K562 (cell line): ENCODE measurements around the gene PLEKHF1. TPM values are rescaled to one million over a fixed set of nuclear protein-coding genes. Genes with fewer than 3 reads are reported as not detected.

Experiments used
- CREB3 ChIP-seq: fragments of 450-650 bp; conservative IDR thresholded peaks from 2 replicates; pipeline ENCODE4 v1.6.1; 2016; ENCODE audit warnings: missing genetic modification characterization, low read depth, mild to moderate bottlenecking, missing compliant biosample characterization, moderate library complexity
- DDX20 ChIP-seq: fragments of 450-650 bp; IDR thresholded peaks from 2 replicates; pipeline ENCODE4 v1.6.1; 2016; ENCODE audit warnings: missing genetic modification characterization, low read depth, mild to moderate bottlenecking, missing compliant biosample characterization, moderate library complexity
- ELF2 ChIP-seq: fragments of 250-450 bp; sonication (Bioruptor Pico); IDR thresholded peaks from 2 replicates; pipeline ENCODE4 v1.5.0; 2021; ENCODE audit warnings: mild to moderate bottlenecking
- ETS2 ChIP-seq: IDR thresholded peaks from 2 replicates; pipeline ENCODE4 v1.6.1; 2016; ENCODE audit warnings: borderline replicate concordance, missing genetic modification characterization, mild to moderate bottlenecking, moderate library complexity, missing compliant biosample characterization; ENCODE audit not compliant: poor library complexity, severe bottlenecking
- ETV1 ChIP-seq: fragments of 450-650 bp; conservative IDR thresholded peaks from 2 replicates; pipeline ENCODE4 v1.6.1; 2016; ENCODE audit warnings: missing genetic modification characterization, control low read depth, low read depth, missing compliant biosample characterization
- GTF2F1 ChIP-seq: IDR thresholded peaks from 2 replicates; pipeline ENCODE4 v1.6.1; 2011; ENCODE audit warnings: low read depth, low read length, improper control_type of control experiment
- KLF6 ChIP-seq: fragments of 250-450 bp; sonication (Bioruptor Pico); IDR thresholded peaks from 2 replicates; pipeline ENCODE4 v1.4.0; 2020; ENCODE audit warnings: mild to moderate bottlenecking, moderate library complexity, borderline replicate concordance
- MECOM ChIP-seq: fragments of 250-450 bp; sonication (Bioruptor Pico); IDR thresholded peaks from 2 replicates; pipeline ENCODE4 v1.8.0; 2022; ENCODE audit warnings: inconsistent platforms
- MEF2D ChIP-seq: conservative IDR thresholded peaks from 2 replicates; pipeline ENCODE4 v1.6.1; 2016; ENCODE audit warnings: low read depth, missing genetic modification characterization, missing compliant biosample characterization
- NR4A1 ChIP-seq, 2 experiments: fragments of 250-450 bp in 1 of 2; fragments of 450-650 bp in 1 of 2; sonication (Bioruptor Pico) in 1 of 2; IDR thresholded peaks; 2 replicates each; pipeline versions ENCODE4 v1.4.0 to v1.6.1; 2016 to 2020; ENCODE audit warnings: mild to moderate bottlenecking in 2 of 2, missing compliant biosample characterization in 1 of 2, missing genetic modification characterization in 1 of 2, moderate library complexity in 1 of 2
- POU5F1 ChIP-seq: fragments of 150-350 bp; IDR thresholded peaks from 2 replicates; pipeline ENCODE4 v1.6.1; 2014; ENCODE audit warnings: borderline replicate concordance, low read length, low read depth, mild to moderate bottlenecking; ENCODE audit not compliant: partially characterized antibody
- PTRF ChIP-seq: fragments of 450-650 bp; IDR thresholded peaks from 2 replicates; pipeline ENCODE4 v1.6.1; 2016; ENCODE audit warnings: mild to moderate bottlenecking, missing genetic modification characterization, missing compliant biosample characterization
- PTTG1 ChIP-seq: fragments of 450-650 bp; IDR thresholded peaks from 2 replicates; pipeline ENCODE4 v1.6.1; 2016; ENCODE audit warnings: low read depth, mild to moderate bottlenecking, missing genetic modification characterization, missing compliant biosample characterization
- RHOXF2B ChIP-seq: fragments of 250-450 bp; sonication (Bioruptor Pico); conservative IDR thresholded peaks from 2 replicates; pipeline ENCODE4 v1.5.1; 2021
- SIRT6 ChIP-seq: IDR thresholded peaks from one replicate; pipeline ENCODE4 v1.6.1; 2012; ENCODE audit warnings: low read depth, mild to moderate bottlenecking, control low read depth, inconsistent platforms, low read length, moderate library complexity
- SMAD3 ChIP-seq: fragments of 450-650 bp; formaldehyde crosslinking; conservative IDR thresholded peaks from 2 replicates; pipeline ENCODE4 v1.4.0; 2020; ENCODE audit warnings: mild to moderate bottlenecking
- SMAD4 ChIP-seq: fragments of 250-450 bp; sonication (Bioruptor Pico); conservative IDR thresholded peaks from 2 replicates; pipeline ENCODE4 v1.8.0; 2021; ENCODE audit warnings: inconsistent platforms, mild to moderate bottlenecking, moderate library complexity
- SRSF1 ChIP-seq: fragments of 200-400 bp; formaldehyde crosslinking; IDR thresholded peaks from 2 replicates; pipeline ENCODE4 v1.6.1; 2017; ENCODE audit warnings: mild to moderate bottlenecking, low read depth, low read length, moderate library complexity
- TAF7 ChIP-seq: fragments of 450-650 bp; IDR thresholded peaks from 2 replicates; pipeline ENCODE4 v1.6.1; 2016; ENCODE audit warnings: missing genetic modification characterization, missing compliant biosample characterization
- ZNF165 ChIP-seq: fragments of 250-450 bp; sonication (Bioruptor Pico); IDR thresholded peaks from 2 replicates; pipeline ENCODE4 v1.4.0; 2020; ENCODE audit warnings: borderline replicate concordance
- ZNF239 ChIP-seq: fragments of 250-450 bp; sonication (Bioruptor Pico); IDR thresholded peaks from 2 replicates; pipeline ENCODE4 v1.4.0; 2020; ENCODE audit warnings: mild to moderate bottlenecking
- ZNF324 ChIP-seq: fragments of 250-450 bp; sonication (Bioruptor Pico); IDR thresholded peaks from 2 replicates; pipeline ENCODE4 v1.4.0; 2020; ENCODE audit warnings: mild to moderate bottlenecking
- ZNF584 ChIP-seq: fragments of 200-800 bp; sonication (Bioruptor generic); IDR thresholded peaks from 2 replicates; pipeline ENCODE4 v1.6.1; 2016; ENCODE audit warnings: low read depth, mild to moderate bottlenecking, missing genetic modification characterization, missing compliant biosample characterization
- ZNF639 ChIP-seq, 2 experiments: fragments of 200-800 bp in 1 of 2; sonication (Bioruptor generic) in 1 of 2; sonication (generic) in 1 of 2; formaldehyde crosslinking in 1 of 2; IDR thresholded peaks in 1 of 2; conservative IDR thresholded peaks in 1 of 2; 2 replicates each; pipeline versions ENCODE4 v1.5.0 to v1.6.1; 2016 to 2020; ENCODE audit warnings: missing compliant biosample characterization in 1 of 2, missing genetic modification characterization in 1 of 2, missing genetic modification reagents in 1 of 2
- ZNF766 ChIP-seq: fragments of 200-800 bp; sonication (Bioruptor generic); conservative IDR thresholded peaks from 2 replicates; pipeline ENCODE4 v1.6.1; 2016; ENCODE audit warnings: missing genetic modification characterization, missing compliant biosample characterization
- ZNF780A ChIP-seq: fragments of 250-450 bp; sonication (Bioruptor Pico); IDR thresholded peaks from 2 replicates; pipeline ENCODE4 v1.5.0; 2021; ENCODE audit warnings: mild to moderate bottlenecking
- ZNF79 ChIP-seq: fragments of 250-450 bp; sonication (Bioruptor Pico); IDR thresholded peaks from 2 replicates; pipeline ENCODE4 v1.4.0; 2020; ENCODE audit warnings: low read depth, mild to moderate bottlenecking, moderate library complexity
- polyA plus RNA-seq, 8 experiments: library from polyadenylated mRNA; depleted of rRNA in 4 of 8; stranded (reverse) in 5 of 8; unstranded in 3 of 8; fragments of >200 nt; fragmentation: Nextera tagmentation in 2 of 8; fragmentation: Illumina TruSeq in 1 of 8; extraction: Ambion mirVana in 2 of 8; extraction: Trizol in 1 of 8; gene quantifications; 2 replicates each; pipeline versions ENCODE4 v1.2.1 to v1.2.3, GENCODE V29; 2011 to 2014; ENCODE audit warnings: inconsistent platforms in 1 of 8, missing spikeins in 1 of 8
- total RNA-seq, 7 experiments: library from RNA; depleted of rRNA in 6 of 7; stranded (reverse); fragments of >200 nt in 6 of 7; fragmentation: Illumina TruSeq in 2 of 7; extraction: Trizol in 2 of 7; gene quantifications; 2 replicates each; pipeline versions ENCODE4 v1.2.1 to v1.2.3, GENCODE V29; 2011 to 2021; ENCODE audit warnings: low replicate concordance in 1 of 7

Gene PLEKHF1
- total and polyA plus RNA-seq, 9 of the 15 experiments (the other 6 are each of a cell fraction or from before 2014, with no cell fraction given), result 0.07 to 13.4 (median 3.9) TPM; not detected in 1

- TF ChIP-seq ZNF79 (CRISPR knock-in tag), result 0 out of 2 replicates have a peak, but pooled peaks have one; percentile 53
- TF ChIP-seq DDX20, result peak; percentile 89
- TF ChIP-seq MEF2D, result peak; percentile 90
- peak; percentile 71 for TF ChIP-seq ZNF239
- peak; percentile 93 for TF ChIP-seq PTTG1
- TF ChIP-seq GTF2F1, result no peak
- peak in 1 of 2 experiments; percentile 63; a peak in 1 of 4 replicates for TF ChIP-seq ZNF639 (CRISPR knock-in tag; conservative IDR thresholded peaks at IDR 0.05 in 1 of 2, IDR thresholded peaks at IDR 0.05 in 1 of 2)
- no peak for TF ChIP-seq POU5F1
- TF ChIP-seq ZNF324, result no peak
- TF ChIP-seq KLF6 (CRISPR knock-in tag), result peak; percentile 93
- TF ChIP-seq TAF7 (tag), result peak; percentile 71
- no peak for TF ChIP-seq ETS2 (tag)
- TF ChIP-seq CREB3, result peak; percentile 82
- TF ChIP-seq ZNF165 (CRISPR knock-in tag), result peak; percentile 34; the same call in 1 of the 2 replicates
- TF ChIP-seq ZNF766 (CRISPR knock-in tag), result peak; percentile 73; the same call in 1 of the 2 replicates
- TF ChIP-seq NR4A1 (CRISPR knock-in tag; IDR thresholded peaks at IDR 0.05), result no peak
- TF ChIP-seq NR4A1 (tag; IDR thresholded peaks at IDR 0.05), result peak; percentile 91
- TF ChIP-seq MECOM (CRISPR knock-in tag), result peak; percentile 71; the same call in 1 of the 2 replicates
- 0 out of 2 replicates have a peak, but pooled peaks have one; percentile 42 for TF ChIP-seq RHOXF2B (CRISPR knock-in tag)
- peak; percentile 61 for TF ChIP-seq ZNF584
- no peak for TF ChIP-seq SIRT6
- TF ChIP-seq SRSF1, result no peak
- TF ChIP-seq SMAD4 (CRISPR knock-in tag), result peak; percentile 69
- TF ChIP-seq ETV1, result peak; percentile 28; the same call in 1 of the 2 replicates
- TF ChIP-seq SMAD3 (CRISPR knock-in tag), result peak; percentile 83; the same call in 1 of the 2 replicates
- no peak for TF ChIP-seq ZNF780A (CRISPR knock-in tag)
- TF ChIP-seq ELF2, result peak; percentile 54; the same call in 1 of the 2 replicates
- peak; percentile 87 for TF ChIP-seq PTRF (tag)
Observed at GRCh38 chr19:29643361-29643935, 21.8 kb upstream of the PLEKHF1 start (continued).
